Measurements from ENCODE around the gene PRKAR2A.
"Not testable (repeated sequence)": the region's sequence is repeated elsewhere in the genome, so short reads cannot be mapped to it uniquely, and the experiment has no call there.

PRKAR2A gene

GRCh38 chr3:48820612-48821324, 26.9 kb downstream of the PRKAR2A start:
- no peak overlapping the region for H3K27ac ChIP-seq
- TF ChIP-seq CTCF (conservative IDR thresholded peaks at IDR 0.05), result no peak

GRCh38 chr3:48819234-48820221, 28.1 kb downstream of the PRKAR2A start:
- TF ChIP-seq CTCF (conservative IDR thresholded peaks at IDR 0.05), result no peak
- no peak overlapping the region for H3K27ac ChIP-seq

GRCh38 chr3:48811524-48811923, 36.1 kb downstream of the PRKAR2A start:
- no peak for TF ChIP-seq CTCF (conservative IDR thresholded peaks at IDR 0.05)
- H3K27ac ChIP-seq, result peak overlapping the region; percentile 72

- H3K27ac ChIP-seq, result no peak overlapping the region
- no peak for TF ChIP-seq CTCF (conservative IDR thresholded peaks at IDR 0.05)
Observed at GRCh38 chr3:48804930-48805329, 42.7 kb downstream of the PRKAR2A start.

GRCh38 chr3:48800831-48801230, 46.8 kb downstream of the PRKAR2A start:
- H3K27ac ChIP-seq, result not testable (repeated sequence)

- peak overlapping the region; percentile 5; the same call in 1 of the 2 replicates for H3K27ac ChIP-seq
- no peak for TF ChIP-seq CTCF (conservative IDR thresholded peaks at IDR 0.05)
Observed at GRCh38 chr3:48798998-48799397, 48.7 kb downstream of the PRKAR2A start.

GRCh38 chr3:48797626-48798025, 50.0 kb downstream of the PRKAR2A start:
- H3K27ac ChIP-seq, result no peak overlapping the region
- no peak for TF ChIP-seq CTCF (conservative IDR thresholded peaks at IDR 0.05)
